K562 treated with DMSO at 1 percent for 4 hours (cell line): Measurements from ENCODE around the gene ZDHHC13. TPM values are rescaled to one million over a fixed set of nuclear protein-coding genes. Genes with fewer than 3 reads are reported as not detected.

Experiments
- total RNA-seq: library from RNA; unstranded; fragments of 300-600 nt; gene quantifications from 2 replicates; pipeline ENCODE4 v1.2.3, GENCODE V29; 2022; ENCODE audit not compliant: insufficient read depth

Gene ZDHHC13
- 7.4 and 9.5 TPM in 2 replicates for total RNA-seq

GRCh38 chr11:19116971-19117759 is at the start of gene ZDHHC13:
Gene ZDHHC13 (plus strand): TSS chr11:19117168. CDS start chr11:19117250, 82 bp downstream.

GRCh38 chr11:19201737-19202605 is 85.0 kb downstream of the ZDHHC13 start, which contains the start of gene CSRP3:
Gene CSRP3 (minus strand): TSS chr11:19201983. CDS start chr11:19192448, 9,535 bp downstream.

Other genes starting within 250 kb of the ZDHHC13 start
- not detected in 2 replicates for gene MRGPRX1, start 177.8 kb upstream of the ZDHHC13 start, total RNA-seq
- not detected in 2 replicates for gene MRGPRX2, start 56.5 kb upstream of the ZDHHC13 start, total RNA-seq
- gene CSRP3, start 84.8 kb downstream of the ZDHHC13 start, total RNA-seq: not detected in 2 replicates
- gene E2F8, start 123.8 kb downstream of the ZDHHC13 start, total RNA-seq: 4.5 and 5.5 TPM in 2 replicates